H1 (cell line): Measurements from ENCODE around the gene SORBS1. TPM values are rescaled to one million over a fixed set of nuclear protein-coding genes. Genes with fewer than 3 reads are reported as not detected.

Source experiments
- CTCF ChIA-PET: fragments of 300-600 bp; sonication (Branson Sonifier 250); formaldehyde crosslinking; loops from one replicate; lab custom pipeline; 2021; ENCODE audit not compliant: partially characterized antibody; lab: Charles Lee
- POLR2A ChIA-PET: fragments of 300-600 bp; sonication (Branson Sonifier 250); formaldehyde crosslinking; loops from one replicate; lab custom pipeline; 2021; ENCODE audit warnings: inconsistent platforms; ENCODE audit not compliant: partially characterized antibody; lab: Charles Lee
- DNase-seq, 2 experiments: peaks; one replicate each; pipeline versions ENCODE4 v3.0.0 to v3.0.0-alpha.2; 2010 to 2022; ENCODE audit warnings: low spot score in 2 of 2, low read depth in 1 of 2, mixed read lengths in 1 of 2
- FAIRE-seq: peaks from 2 replicates; lab custom pipeline; 2011; peaks lifted over from hg19 to GRCh38; lab: Jason Lieb, UNC
- H2AFZ ChIP-seq: 2 replicates; pipeline ENCODE4 v1.8.1; 2012; ENCODE audit warnings: low read length, inconsistent platforms
- H2AK5ac ChIP-seq: 2 replicates; pipeline ENCODE4 v1.6.1; 2013; ENCODE audit warnings: low read depth, low read length
- H2BK120ac ChIP-seq: replicated peaks from 2 replicates; pipeline ENCODE3; 2013; ENCODE audit warnings: low read depth, low read length, inconsistent platforms
- H2BK12ac ChIP-seq: 2 replicates; pipeline ENCODE4 v1.6.1; 2013; ENCODE audit warnings: low read depth, low read length
- H2BK15ac ChIP-seq: 2 replicates; pipeline ENCODE4 v1.6.1; 2013; ENCODE audit warnings: low read length
- H2BK20ac ChIP-seq: 2 replicates; pipeline ENCODE4 v1.6.1; 2013; ENCODE audit warnings: low read length
- H2BK5ac ChIP-seq: 2 replicates; pipeline ENCODE4 v1.6.1; 2013; ENCODE audit warnings: low read depth, low read length
- H3K14ac ChIP-seq: 2 replicates; pipeline ENCODE4 v1.6.1; 2013; ENCODE audit warnings: inconsistent platforms; ENCODE audit not compliant: insufficient read length
- H3K18ac ChIP-seq: 2 replicates; pipeline ENCODE4 v1.6.1; 2013; ENCODE audit warnings: low read length; ENCODE audit errors: extremely low read depth
- H3K23ac ChIP-seq: 2 replicates; pipeline ENCODE4 v1.6.1; 2013; ENCODE audit warnings: inconsistent platforms; ENCODE audit not compliant: insufficient read length
- H3K23me2 ChIP-seq: 2 replicates; pipeline ENCODE4 v1.6.1; 2013; ENCODE audit warnings: low read depth, low read length
- H3K27ac ChIP-seq: 2 replicates; pipeline ENCODE4 v1.6.1; 2011; ENCODE audit warnings: low read depth, low read length, inconsistent platforms
- H3K27me3 ChIP-seq, 4 experiments: replicated peaks in 1 of 4; 1 replicate in 1 of 4; 2 replicates in 3 of 4; pipeline versions ENCODE4 v1.6.1 to v1.8.1; 2011 to 2013; ENCODE audit warnings: low read length in 3 of 4, mild to moderate bottlenecking in 3 of 4, inconsistent platforms in 2 of 4, mixed read lengths in 2 of 4, moderate library complexity in 1 of 4; ENCODE audit not compliant: control insufficient read depth in 3 of 4, insufficient read depth in 3 of 4; ENCODE audit errors: extremely low read depth in 1 of 4
- H3K36me3 ChIP-seq, 4 experiments: 2 replicates each; pipeline versions ENCODE4 v1.6.1 to v1.8.1; 2011 to 2013; ENCODE audit warnings: mild to moderate bottlenecking in 4 of 4, low read length in 3 of 4, moderate library complexity in 2 of 4, control low read depth in 1 of 4, inconsistent platforms in 1 of 4; ENCODE audit not compliant: insufficient read depth in 4 of 4, control insufficient read depth in 2 of 4
- H3K4ac ChIP-seq: replicated peaks from 2 replicates; pipeline ENCODE3; 2013; ENCODE audit warnings: low read length, low read depth, mixed read lengths, inconsistent platforms; ENCODE audit not compliant: insufficient read length
- H3K4me1 ChIP-seq, 4 experiments: replicated peaks in 1 of 4; 1 replicate in 1 of 4; 2 replicates in 3 of 4; pipeline versions ENCODE4 v1.6.1 to v1.8.1; 2011 to 2013; ENCODE audit warnings: low read length in 3 of 4, inconsistent platforms in 2 of 4, mixed read lengths in 1 of 4; ENCODE audit not compliant: insufficient read depth in 4 of 4, control insufficient read depth in 3 of 4
- H3K4me2 ChIP-seq, 2 experiments: 2 replicates each; pipeline versions ENCODE4 v1.6.1 to v1.8.1; 2011 to 2013; ENCODE audit warnings: low read depth in 2 of 2, low read length in 2 of 2, control low read depth in 1 of 2, inconsistent platforms in 1 of 2, mild to moderate bottlenecking in 1 of 2; ENCODE audit not compliant: insufficient read depth in 1 of 2
- H3K4me3 ChIP-seq, 4 experiments: fragments of 200-600, 300-600 bp in 1 of 4; sonication (generic), shearing (Covaris generic), sonication (Bioruptor Twin) in 1 of 4; 2 replicates each; pipeline versions ENCODE4 v1.5.1 to v1.8.1; 2011 to 2016; ENCODE audit warnings: low read length in 4 of 4, low read depth in 3 of 4, control low read depth in 2 of 4, inconsistent platforms in 2 of 4, mild to moderate bottlenecking in 2 of 4, mixed read lengths in 1 of 4, moderate library complexity in 1 of 4; ENCODE audit not compliant: insufficient read depth in 2 of 4; ENCODE audit errors: extremely low read depth in 1 of 4
- H3K56ac ChIP-seq: replicated peaks from 2 replicates; pipeline ENCODE3; 2013; ENCODE audit warnings: low read depth, mild to moderate bottlenecking, mixed read lengths, low read length, inconsistent platforms; ENCODE audit not compliant: insufficient read length
- H3K79me1 ChIP-seq: 2 replicates; pipeline ENCODE4 v1.6.1; 2013; ENCODE audit warnings: low read depth, low read length, control low read depth
- H3K79me2 ChIP-seq, 2 experiments: 2 replicates each; pipeline versions ENCODE4 v1.6.1 to v1.8.1; 2012 to 2013; ENCODE audit warnings: low read length in 2 of 2, mild to moderate bottlenecking in 2 of 2, inconsistent platforms in 1 of 2; ENCODE audit not compliant: insufficient read depth in 2 of 2, control insufficient read depth in 1 of 2
- H3K9ac ChIP-seq, 4 experiments: replicated peaks in 1 of 4; 1 replicate in 1 of 4; 2 replicates in 3 of 4; pipeline versions ENCODE4 v1.6.1 to v1.8.1; 2011 to 2013; ENCODE audit warnings: low read depth in 3 of 4, low read length in 3 of 4, control low read depth in 2 of 4, mild to moderate bottlenecking in 2 of 4, moderate library complexity in 2 of 4, inconsistent platforms in 1 of 4; ENCODE audit errors: extremely low read depth in 1 of 4
- H3K9me3 ChIP-seq, 2 experiments: 2 replicates each; pipeline versions ENCODE4 v1.6.1 to v1.8.1; 2012 to 2013; ENCODE audit warnings: mild to moderate bottlenecking in 2 of 2, moderate library complexity in 2 of 2, control low read depth in 1 of 2, inconsistent platforms in 1 of 2, low read depth in 1 of 2, low read length in 1 of 2, mixed read lengths in 1 of 2; ENCODE audit not compliant: insufficient read depth in 2 of 2
- H4K20me1 ChIP-seq, 2 experiments: replicated peaks in 1 of 2; 2 replicates each; pipeline versions ENCODE3 to v1.8.1; 2011 to 2013; ENCODE audit warnings: inconsistent platforms in 2 of 2, low read length in 2 of 2, mild to moderate bottlenecking in 1 of 2; ENCODE audit not compliant: insufficient read depth in 2 of 2, control insufficient read depth in 1 of 2
- H4K5ac ChIP-seq: 2 replicates; pipeline ENCODE4 v1.6.1; 2013; ENCODE audit warnings: low read length, low read depth, mixed read lengths, inconsistent platforms; ENCODE audit not compliant: insufficient read length
- H4K8ac ChIP-seq: 2 replicates; pipeline ENCODE4 v1.8.0; 2013; ENCODE audit warnings: mild to moderate bottlenecking, moderate library complexity, low read length, inconsistent platforms; ENCODE audit not compliant: insufficient read depth; ENCODE audit errors: extremely low read depth
- H4K91ac ChIP-seq: replicated peaks from 2 replicates; pipeline ENCODE3; 2013; ENCODE audit warnings: low read length, mixed read lengths, inconsistent platforms; ENCODE audit not compliant: insufficient read length
- ASH2L ChIP-seq: fragments of 200-600, 300-600 bp; sonication (generic); IDR thresholded peaks from one replicate; pipeline ENCODE4 v1.7.1; 2017; ENCODE audit warnings: low read length
- ATF3 ChIP-seq: IDR thresholded peaks from 2 replicates; pipeline ENCODE4 v1.6.1; 2011; ENCODE audit warnings: low read depth, mild to moderate bottlenecking, low read length; ENCODE audit not compliant: insufficient read depth
- CREB1 ChIP-seq: IDR thresholded peaks from 2 replicates; pipeline ENCODE4 v1.6.1; 2012; ENCODE audit warnings: inconsistent platforms
- GABPA ChIP-seq: IDR thresholded peaks from 2 replicates; pipeline ENCODE4 v1.6.1; 2011; ENCODE audit warnings: mild to moderate bottlenecking, low read length, moderate library complexity, borderline replicate concordance; ENCODE audit not compliant: insufficient read depth
- HDAC2 ChIP-seq, 2 experiments: fragments of 300-600 bp in 1 of 2; sonication (generic) in 1 of 2; IDR thresholded peaks; 2 replicates each; pipeline ENCODE4 v1.6.1; 2011 to 2012; ENCODE audit warnings: low read depth in 2 of 2, low read length in 2 of 2, mild to moderate bottlenecking in 2 of 2, moderate library complexity in 2 of 2, borderline replicate concordance in 1 of 2, inconsistent platforms in 1 of 2
- KDM1A ChIP-seq: fragments of 200-600, 300-600 bp; sonication (generic); IDR thresholded peaks from 2 replicates; pipeline ENCODE4 v1.7.1; 2016; ENCODE audit warnings: mild to moderate bottlenecking, low read length, borderline replicate concordance
- KDM5A ChIP-seq: fragments of 200-600 bp; IDR thresholded peaks from 2 replicates; pipeline ENCODE4 v1.7.1; 2012; ENCODE audit warnings: mild to moderate bottlenecking, low read length, inconsistent platforms, mixed read lengths
- MAX ChIP-seq: IDR thresholded peaks from 2 replicates; pipeline ENCODE4 v1.6.1; 2012; ENCODE audit warnings: inconsistent platforms
- POU5F1 ChIP-seq: IDR thresholded peaks from 2 replicates; pipeline ENCODE4 v1.6.1; 2011; ENCODE audit warnings: low read depth, mild to moderate bottlenecking, low read length, moderate library complexity
- TAF1 ChIP-seq: IDR thresholded peaks from 2 replicates; pipeline ENCODE4 v1.6.1; 2011; ENCODE audit warnings: mild to moderate bottlenecking, low read depth, low read length
- TBP ChIP-seq: IDR thresholded peaks from 2 replicates; pipeline ENCODE4 v1.6.1; 2011; ENCODE audit warnings: low read depth, low read length, improper control_type of control experiment
- USF2 ChIP-seq: IDR thresholded peaks from 2 replicates; pipeline ENCODE4 v1.6.1; 2011; ENCODE audit warnings: low read length, improper control_type of control experiment
- WGBS, 2 experiments: shearing (Covaris generic) in 1 of 2; methylation state at CpG; one replicate each; pipeline versions ENCODE4 v1.1.6 to v1.1.7; 2013 to 2015; ENCODE audit warnings: low lambda C conversion rate in 2 of 2, mixed read lengths in 2 of 2, inconsistent platforms in 1 of 2, low coverage in 1 of 2, missing lambda C conversion rate in 1 of 2; ENCODE audit not compliant: insufficient replicate concordance in 2 of 2, insufficient coverage in 1 of 2, insufficient read length in 1 of 2; ENCODE audit errors: extremely low coverage in 1 of 2, missing lambda C conversion rate in 1 of 2; 5-methylcytosine and 5-hydroxymethylcytosine counted together
- polyA plus RNA-seq, 7 experiments: library from polyadenylated mRNA; depleted of rRNA in 3 of 7; stranded (reverse) in 5 of 7; unstranded in 2 of 7; fragments of >200 nt in 5 of 7; fragments of 200-250 nt in 2 of 7; gene quantifications; 1 replicate in 5 of 7; 2 replicates in 1 of 7; 4 replicates in 1 of 7; pipeline versions ENCODE4 v1.2.1 to v1.2.3, GENCODE V29; 2011 to 2013; ENCODE audit warnings: missing spikeins in 2 of 7, mixed read lengths in 2 of 7
- total RNA-seq: library from RNA; stranded (reverse); fragmentation: NEBNext Ultra II Directional; extraction: Animal tissue kit (Norgen Biotek cat#: 25700); gene quantifications from 2 replicates; pipeline ENCODE4 v1.2.1, GENCODE V29; 2021

SORBS1 gene
- total and polyA plus RNA-seq, 2 of the 8 experiments (the other 6 are each of a cell fraction or from before 2014, with no cell fraction given), result 16.0 to 35.0 TPM

- no peak overlapping the region for H3K23ac ChIP-seq
- H3K4me1 ChIP-seq, result peaks cover 0 to 3% (median 0%) of the 10 kb centered on the region in 4 experiments; a peak in 1 of 7 replicates
- H4K8ac ChIP-seq, result no peak overlapping the region
- H2BK120ac ChIP-seq, result no peak overlapping the region
- H2AK5ac ChIP-seq, result no peak overlapping the region
- H3K9ac ChIP-seq, result no peak overlapping the region
- no peaks in the 10 kb centered on the region for H3K79me2 ChIP-seq
- H3K56ac ChIP-seq, result no peak overlapping the region
- no peak for TF ChIP-seq USF2
- no peak for TF ChIP-seq KDM5A
- TF ChIP-seq POU5F1, result no peak
- TF ChIP-seq TAF1, result no peak
- TF ChIP-seq CREB1, result no peak
- TF ChIP-seq KDM1A, result no peak
- TF ChIP-seq TBP, result no peak
- no peak for TF ChIP-seq ASH2L
- no peak for TF ChIP-seq ATF3
- no peak for TF ChIP-seq MAX
- no peak for TF ChIP-seq HDAC2 (IDR thresholded peaks at IDR 0.05; ENCODE audit: borderline replicate concordance in 1 of 2, low read depth in 2 of 2, low read length in 2 of 2)
- no peak for TF ChIP-seq GABPA
- no peaks in the 10 kb centered on the region for H3K9me3 ChIP-seq
- no peak overlapping the region for H2BK5ac ChIP-seq
- H3K18ac ChIP-seq, result no peak overlapping the region
- no peak overlapping the region for H4K5ac ChIP-seq
- H3K27ac ChIP-seq, result no peak overlapping the region
- no peak overlapping the region for H3K4ac ChIP-seq
- peaks cover 0 to 2% of the 10 kb centered on the region in 2 experiments for H4K20me1 ChIP-seq
- 85% methylated on average over 3 of the region's 3 CpGs; no CpG with 5 or more reads in 1 of the 2 experiments for WGBS, 2 experiments
- H3K27me3 ChIP-seq, result no peaks in the 10 kb centered on the region
- H2AFZ ChIP-seq, result no peak overlapping the region
- peaks cover 21 to 52% (median 32%) of the 10 kb centered on the region in 4 experiments for H3K36me3 ChIP-seq
- H3K4me2 ChIP-seq, result no peak overlapping the region
- H3K14ac ChIP-seq, result no peak overlapping the region
- no peak overlapping the region for H4K91ac ChIP-seq
- H3K4me3 ChIP-seq, result no peak overlapping the region
- no peak overlapping the region for H2BK20ac ChIP-seq
- no peak for DNase-seq
- ChIA-PET CTCF (interaction anchor here (0.6 to 1.5 kb wide), 3 partner anchors 98 to 235 kb away, joined by 3 to 4 read pairs (median 3); no protein-coding TSS in a partner anchor), POLR2A (no interaction called here)
- H3K23me2 ChIP-seq, result no peaks in the 10 kb centered on the region
- H2BK12ac ChIP-seq, result no peak overlapping the region
- no peak overlapping the region for H2BK15ac ChIP-seq
- H3K79me1 ChIP-seq, result no peaks in the 10 kb centered on the region
- FAIRE-seq, result no peak
Measured at GRCh38 chr10:95606922-95607321, 45.8 kb upstream of the SORBS1 start.
